PC-9 (cell line): ENCODE data around the gene MYO5C.

Source experiments
- EZH2 ChIP-seq: fragments of 200-600 bp; sonication (generic); IDR thresholded peaks from 2 replicates; pipeline ENCODE4 v1.8.0; 2017; ENCODE audit warnings: antibody characterized with exemption, low read depth
- TF ChIP-seq, protein P1 (sequence below): fragments of 200-600 bp; sonication (generic); conservative IDR thresholded peaks from 2 replicates; pipeline ENCODE4 v1.6.1; 2017; ENCODE audit warnings: mixed run types, antibody characterized with exemption, mild to moderate bottlenecking, moderate library complexity

DNA sequence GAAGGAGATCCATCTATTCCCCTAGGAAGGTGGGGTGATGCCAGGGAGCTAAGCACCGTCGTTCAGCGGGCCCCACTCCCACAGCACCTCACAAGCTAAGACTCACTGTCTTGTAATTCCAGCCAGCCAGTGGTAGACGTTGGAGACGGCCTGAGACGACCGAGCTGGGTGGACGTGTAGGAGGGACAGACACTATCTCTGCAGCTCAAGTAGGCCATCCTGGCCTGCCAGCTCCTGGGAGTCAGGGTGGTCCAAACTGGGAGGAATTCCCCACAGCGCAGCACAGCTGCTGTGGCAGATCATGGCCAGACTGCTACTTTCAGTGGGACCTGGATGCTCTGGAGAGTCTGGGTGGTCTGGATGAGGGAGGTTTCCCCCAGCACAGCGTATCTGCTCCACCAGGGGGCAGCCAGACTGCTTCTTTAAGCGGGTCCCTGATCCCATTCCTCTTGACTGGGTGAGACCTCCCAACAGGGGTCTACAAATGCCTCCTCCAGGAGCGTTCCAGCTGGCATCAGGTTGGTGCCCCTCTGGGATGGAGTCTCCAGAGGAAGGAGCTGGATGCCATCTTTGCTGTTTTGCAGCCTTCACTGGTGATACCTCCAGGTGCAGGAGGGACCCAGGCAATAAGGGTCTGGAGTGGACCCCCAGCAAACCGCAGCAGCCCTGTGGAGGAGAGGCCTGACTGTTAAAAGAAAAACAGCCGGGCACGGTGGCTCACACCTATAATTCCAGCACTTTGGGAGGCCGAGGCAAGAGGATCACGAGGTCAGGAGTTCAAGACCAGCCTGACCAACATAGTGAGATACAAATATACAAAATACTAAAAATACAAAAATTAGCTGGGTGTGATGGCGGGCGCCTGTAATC, 132.0 kb downstream of the MYO5C start:
- TF ChIP-seq, protein P1, sequence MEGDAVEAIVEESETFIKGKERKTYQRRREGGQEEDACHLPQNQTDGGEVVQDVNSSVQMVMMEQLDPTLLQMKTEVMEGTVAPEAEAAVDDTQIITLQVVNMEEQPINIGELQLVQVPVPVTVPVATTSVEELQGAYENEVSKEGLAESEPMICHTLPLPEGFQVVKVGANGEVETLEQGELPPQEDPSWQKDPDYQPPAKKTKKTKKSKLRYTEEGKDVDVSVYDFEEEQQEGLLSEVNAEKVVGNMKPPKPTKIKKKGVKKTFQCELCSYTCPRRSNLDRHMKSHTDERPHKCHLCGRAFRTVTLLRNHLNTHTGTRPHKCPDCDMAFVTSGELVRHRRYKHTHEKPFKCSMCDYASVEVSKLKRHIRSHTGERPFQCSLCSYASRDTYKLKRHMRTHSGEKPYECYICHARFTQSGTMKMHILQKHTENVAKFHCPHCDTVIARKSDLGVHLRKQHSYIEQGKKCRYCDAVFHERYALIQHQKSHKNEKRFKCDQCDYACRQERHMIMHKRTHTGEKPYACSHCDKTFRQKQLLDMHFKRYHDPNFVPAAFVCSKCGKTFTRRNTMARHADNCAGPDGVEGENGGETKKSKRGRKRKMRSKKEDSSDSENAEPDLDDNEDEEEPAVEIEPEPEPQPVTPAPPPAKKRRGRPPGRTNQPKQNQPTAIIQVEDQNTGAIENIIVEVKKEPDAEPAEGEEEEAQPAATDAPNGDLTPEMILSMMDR, result no peak
- no peak for TF ChIP-seq EZH2
